Activated CD4-positive, alpha-beta memory T cell treated with anti-CD3 and anti-CD28 coated beads for 36 hours (primary cell): Measurements from ENCODE around the gene CLSTN2. TPM values are rescaled to one million over a fixed set of nuclear protein-coding genes. Genes with fewer than 3 reads are reported as not detected.

Experiments
- CTCF ChIA-PET: fragments of 350-600 bp; sonication (Branson Sonifier 250); formaldehyde crosslinking; loops from one replicate; lab custom pipeline; 2021; ENCODE audit warnings: antibody characterized with exemption, inconsistent platforms; lab: Charles Lee
- POLR2A ChIA-PET: fragments of 350-600 bp; sonication (Branson Sonifier 250); formaldehyde crosslinking; loops from one replicate; lab custom pipeline; 2021; ENCODE audit warnings: antibody characterized with exemption; lab: Charles Lee
- DNase-seq: peaks from one replicate; pipeline ENCODE4 v3.0.0-alpha.2; 2020
- H3K27ac Mint-ChIP-seq: one replicate; pipeline ENCODE4 v1.8.0; 2021; ENCODE audit warnings: mixed read lengths
- H3K27me3 Mint-ChIP-seq: one replicate; pipeline ENCODE4 v1.8.0; 2021; ENCODE audit warnings: mixed read lengths
- H3K36me3 Mint-ChIP-seq: one replicate; pipeline ENCODE4 v1.8.0; 2021; ENCODE audit warnings: mixed read lengths
- H3K4me1 Mint-ChIP-seq: one replicate; pipeline ENCODE4 v1.8.0; 2021; ENCODE audit warnings: low read depth, mixed read lengths
- H3K4me3 Mint-ChIP-seq: one replicate; pipeline ENCODE4 v1.8.0; 2021; ENCODE audit warnings: mild to moderate bottlenecking, mixed read lengths
- H3K9me3 Mint-ChIP-seq: one replicate; pipeline ENCODE4 v1.8.0; 2021; ENCODE audit warnings: mixed read lengths
- intact Hi-C: fragments of 100-400 bp; cut with micrococcal nuclease; formaldehyde crosslinking; loops from one replicate; pipeline ENCODE4 v1.15.1; 2023
- total RNA-seq, 2 experiments: library from RNA; stranded (reverse); gene quantifications; one replicate each; pipeline ENCODE4 v1.2.3, GENCODE V29; 2021

CLSTN2 gene
- total RNA-seq, 2 experiments from 2014 or later = not detected

- H3K27ac Mint-ChIP-seq = no peak overlapping the region
- H3K4me3 Mint-ChIP-seq = no peak overlapping the region
Measured at GRCh38 chr3:140129768-140130284, 194.8 kb downstream of the CLSTN2 start.

GRCh38 chr3:140131895-140132294, 196.9 kb downstream of the CLSTN2 start:
- H3K4me1 Mint-ChIP-seq = no peaks in the 10 kb centered on the region
- no peaks in the 10 kb centered on the region for H3K36me3 Mint-ChIP-seq
- H3K27ac Mint-ChIP-seq = no peak overlapping the region
- no peak for DNase-seq
- intact Hi-C loops = no loop called here
- CTCF ChIA-PET = no interaction called here
- H3K4me3 Mint-ChIP-seq = no peak overlapping the region
- no peaks in the 10 kb centered on the region for H3K9me3 Mint-ChIP-seq
- H3K27me3 Mint-ChIP-seq = no peaks in the 10 kb centered on the region
- POLR2A ChIA-PET = no interaction called here

More at GRCh38 chr3:140129768-140130284, 194.8 kb downstream of the CLSTN2 start:
- Mint-ChIP-seq H3K27me3 (no peaks in the 10 kb centered on the region), H3K9me3 (no peaks in the 10 kb centered on the region), H3K4me1 (no peaks in the 10 kb centered on the region), H3K36me3 (no peaks in the 10 kb centered on the region)
- intact Hi-C loops = no loop called here
- POLR2A ChIA-PET = no interaction called here
- DNase-seq = no peak
- CTCF ChIA-PET = interaction anchor here (1.1 kb wide), 1 partner anchor 702 kb away, joined by 4 read pairs; no protein-coding TSS in a partner anchor

DNA sequence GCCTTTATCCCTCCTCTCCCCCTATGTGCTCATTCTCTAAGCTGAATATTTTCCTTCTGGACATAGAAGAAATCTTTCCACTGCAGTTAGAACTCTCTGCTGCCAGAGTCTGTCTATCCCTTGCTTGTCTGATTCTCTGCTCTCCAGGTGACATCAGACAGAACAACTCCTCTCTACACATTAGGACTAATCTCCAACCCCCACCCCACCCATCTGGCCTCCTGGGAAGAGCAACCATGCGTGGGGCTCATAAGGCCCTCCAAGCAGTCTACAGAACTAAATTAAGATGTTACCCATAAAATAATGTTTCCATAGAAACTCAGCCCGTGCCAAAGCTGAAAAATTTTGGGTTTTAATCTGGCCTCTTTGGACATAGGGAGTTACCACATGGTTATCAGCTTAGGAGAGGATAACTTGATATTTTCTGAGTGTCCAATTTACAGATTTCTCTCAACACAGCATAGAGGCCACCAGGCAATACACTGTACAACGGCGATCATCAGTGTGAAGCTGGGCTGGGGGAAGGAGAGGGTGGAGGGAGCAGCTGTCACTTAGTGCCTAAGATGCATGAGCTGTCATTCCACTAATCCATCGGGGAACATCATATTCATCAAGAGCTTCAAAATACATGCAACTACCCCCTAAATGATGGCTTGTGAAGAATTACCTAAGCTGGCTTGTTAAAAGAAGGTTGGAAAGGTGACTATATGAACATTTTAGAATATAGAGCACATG, 199.4 kb downstream of the CLSTN2 start:
- Mint-ChIP-seq H3K27ac (no peak overlapping the region), H3K36me3 (no peaks in the 10 kb centered on the region), H3K4me1 (no peaks in the 10 kb centered on the region), H3K4me3 (no peak overlapping the region), H3K9me3 (no peaks in the 10 kb centered on the region), H3K27me3 (no peaks in the 10 kb centered on the region)
- POLR2A ChIA-PET = no interaction called here
- CTCF ChIA-PET = no interaction called here
- DNase-seq = no peak
- intact Hi-C loops = no loop called here

GRCh38 chr3:140135461-140135860, 200.5 kb downstream of the CLSTN2 start:
- Mint-ChIP-seq H3K4me1 (no peaks in the 10 kb centered on the region), H3K9me3 (no peaks in the 10 kb centered on the region), H3K27ac (no peak overlapping the region), H3K36me3 (no peaks in the 10 kb centered on the region), H3K27me3 (no peaks in the 10 kb centered on the region), H3K4me3 (no peak overlapping the region)
- ChIA-PET POLR2A (no interaction called here), CTCF (no interaction called here)
- no peak for DNase-seq
- intact Hi-C loops = no loop called here

DNA sequence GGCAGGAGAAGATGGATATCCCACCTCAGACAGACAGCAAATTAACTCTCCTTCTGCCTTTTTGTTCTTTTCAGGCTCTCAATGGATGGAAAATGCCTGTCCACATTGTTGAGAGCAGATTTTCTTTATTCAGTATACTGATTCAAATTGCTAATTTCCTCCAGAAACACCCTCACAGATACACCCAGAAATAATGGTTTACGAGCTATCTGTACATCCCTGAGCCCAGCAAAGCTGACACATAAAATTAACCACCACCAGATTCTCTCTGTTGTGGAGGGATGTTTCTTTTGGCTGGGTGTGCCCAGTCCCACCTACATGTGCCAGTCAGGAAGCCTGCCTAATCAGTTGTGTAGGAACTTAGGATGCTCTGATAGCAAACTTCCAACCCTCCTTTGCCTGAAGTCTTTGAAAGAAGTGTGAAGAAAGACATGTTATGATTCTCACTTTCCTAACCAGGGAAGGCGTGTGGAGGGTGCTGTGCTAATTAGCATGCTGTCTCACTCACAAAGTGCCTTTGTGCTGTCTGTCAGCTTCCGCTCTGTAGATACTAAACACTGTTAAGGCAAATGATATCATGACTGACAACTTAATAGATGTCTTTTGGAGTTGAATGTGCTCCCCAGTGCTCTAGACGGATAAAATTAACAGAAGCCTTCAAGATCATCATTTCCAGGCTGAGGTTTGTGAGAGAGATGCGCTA, 208.5 kb downstream of the CLSTN2 start:
- ChIA-PET POLR2A (no interaction called here), CTCF (no interaction called here)
- Mint-ChIP-seq H3K36me3 (no peaks in the 10 kb centered on the region), H3K4me3 (no peak overlapping the region), H3K9me3 (no peaks in the 10 kb centered on the region), H3K27ac (no peak overlapping the region), H3K4me1 (no peaks in the 10 kb centered on the region), H3K27me3 (no peaks in the 10 kb centered on the region)
- DNase-seq = no peak
- intact Hi-C loops = no loop called here

GRCh38 chr3:140145528-140145927, 210.5 kb downstream of the CLSTN2 start:
- Mint-ChIP-seq H3K4me1 (no peaks in the 10 kb centered on the region), H3K27me3 (no peaks in the 10 kb centered on the region), H3K27ac (no peak overlapping the region), H3K4me3 (no peak overlapping the region), H3K36me3 (no peaks in the 10 kb centered on the region), H3K9me3 (no peaks in the 10 kb centered on the region)
- intact Hi-C loops = no loop called here
- ChIA-PET CTCF (no interaction called here), POLR2A (no interaction called here)
- DNase-seq = no peak

DNA sequence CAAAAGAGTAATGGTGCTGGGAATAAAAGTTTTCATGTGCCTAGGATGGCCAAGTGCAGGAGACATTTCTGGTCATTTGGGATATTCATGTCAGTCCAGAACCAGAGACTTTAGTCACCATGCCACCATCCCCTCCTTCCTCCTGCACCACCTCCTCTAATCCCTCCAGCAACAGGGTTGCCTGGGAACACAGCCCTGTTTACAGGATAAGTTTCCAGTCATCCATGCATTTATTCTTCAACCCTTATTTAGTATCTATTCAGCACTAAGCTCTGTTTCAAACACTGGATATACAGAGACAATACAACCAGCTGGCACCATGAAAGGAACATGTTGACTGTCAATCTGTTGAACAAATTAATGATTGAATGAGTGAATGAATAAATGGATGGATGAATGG, 211.7 kb downstream of the CLSTN2 start:
- ChIA-PET CTCF (no interaction called here), POLR2A (no interaction called here)
- Mint-ChIP-seq H3K9me3 (no peaks in the 10 kb centered on the region), H3K4me1 (no peaks in the 10 kb centered on the region), H3K27ac (no peak overlapping the region), H3K36me3 (no peaks in the 10 kb centered on the region), H3K4me3 (no peak overlapping the region), H3K27me3 (no peaks in the 10 kb centered on the region)
- intact Hi-C loops = no loop called here
- DNase-seq = no peak

DNA sequence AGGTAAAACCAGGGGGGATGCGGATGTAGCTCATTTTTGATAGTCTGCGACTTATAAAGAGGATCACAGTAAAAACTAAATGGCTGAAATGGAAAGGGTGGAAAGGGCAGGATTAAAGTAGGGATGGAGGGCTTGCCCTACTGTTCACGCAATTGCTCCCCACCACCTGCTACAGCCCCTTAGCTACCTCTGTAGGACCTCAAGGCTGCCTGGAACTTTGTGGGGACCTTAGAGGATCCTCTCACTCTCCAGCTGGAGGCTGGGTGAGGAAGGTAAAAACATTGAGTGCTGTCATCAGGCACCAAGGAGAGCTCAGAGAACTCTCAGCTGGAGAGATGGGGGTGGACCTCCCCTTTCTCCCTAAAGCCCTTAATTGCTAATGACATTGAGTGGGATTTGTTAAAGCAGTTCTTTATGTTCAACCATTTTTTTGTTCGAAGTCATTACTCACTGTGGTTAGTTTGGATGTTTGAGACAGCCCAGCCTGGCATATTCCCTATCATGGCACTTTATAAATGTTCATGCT, 213.0 kb downstream of the CLSTN2 start:
- ChIA-PET CTCF (no interaction called here), POLR2A (no interaction called here)
- no peaks in the 10 kb centered on the region for H3K27me3 Mint-ChIP-seq
- no peak for DNase-seq
- H3K27ac Mint-ChIP-seq = no peak overlapping the region
- no peaks in the 10 kb centered on the region for H3K36me3 Mint-ChIP-seq
- intact Hi-C loops = no loop called here
- H3K9me3 Mint-ChIP-seq = no peaks in the 10 kb centered on the region
- H3K4me3 Mint-ChIP-seq = no peak overlapping the region
- no peaks in the 10 kb centered on the region for H3K4me1 Mint-ChIP-seq

GRCh38 chr3:140148824-140149390, 213.9 kb downstream of the CLSTN2 start:
- no peak for DNase-seq
- no peak overlapping the region for H3K27ac Mint-ChIP-seq
- H3K4me1 Mint-ChIP-seq = no peaks in the 10 kb centered on the region
- no peak overlapping the region for H3K4me3 Mint-ChIP-seq
- H3K9me3 Mint-ChIP-seq = no peaks in the 10 kb centered on the region
- H3K36me3 Mint-ChIP-seq = no peaks in the 10 kb centered on the region
- ChIA-PET POLR2A (no interaction called here), CTCF (no interaction called here)
- intact Hi-C loops = no loop called here
- no peaks in the 10 kb centered on the region for H3K27me3 Mint-ChIP-seq

GRCh38 chr3:140151321-140151720, 216.3 kb downstream of the CLSTN2 start:
- CTCF ChIA-PET = interaction anchor here (0.7 kb wide), 1 partner anchor 13 kb away, joined by 3 read pairs; no protein-coding TSS in a partner anchor
- no peak overlapping the region for H3K27ac Mint-ChIP-seq

GRCh38 chr3:140152851-140153639, 218.1 kb downstream of the CLSTN2 start:
- intact Hi-C loops = no loop called here
- Mint-ChIP-seq H3K4me1 (no peaks in the 10 kb centered on the region), H3K4me3 (no peak overlapping the region), H3K27ac (no peak overlapping the region), H3K9me3 (no peaks in the 10 kb centered on the region), H3K27me3 (no peaks in the 10 kb centered on the region), H3K36me3 (no peaks in the 10 kb centered on the region)
- ChIA-PET CTCF (no interaction called here), POLR2A (no interaction called here)
- no peak for DNase-seq

More at GRCh38 chr3:140151321-140151720, 216.3 kb downstream of the CLSTN2 start:
- Mint-ChIP-seq H3K4me1 (no peaks in the 10 kb centered on the region), H3K36me3 (no peaks in the 10 kb centered on the region), H3K4me3 (no peak overlapping the region), H3K9me3 (no peaks in the 10 kb centered on the region), H3K27me3 (no peaks in the 10 kb centered on the region)
- POLR2A ChIA-PET = no interaction called here
- intact Hi-C loops = no loop called here
- DNase-seq = no peak

DNA sequence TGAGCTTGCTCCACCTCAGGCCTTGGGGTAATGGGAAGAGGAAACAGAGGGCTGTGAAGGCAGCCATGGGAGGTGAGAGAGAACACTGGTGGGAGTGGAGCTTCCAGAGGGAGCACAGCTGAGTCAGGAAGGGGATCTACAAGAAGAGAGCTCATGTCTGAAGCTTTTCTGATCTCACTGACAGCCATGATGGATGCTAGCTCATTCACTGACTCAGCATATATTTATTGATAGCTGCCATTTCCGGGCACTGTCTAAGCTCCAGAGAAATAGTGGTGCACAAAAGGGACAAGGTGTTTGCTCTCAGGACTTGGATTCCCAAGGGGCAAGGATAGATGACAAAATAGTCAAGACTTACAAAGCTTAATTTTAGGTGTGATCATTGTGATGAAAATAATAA, 218.8 kb downstream of the CLSTN2 start:
- DNase-seq = no peak
- CTCF ChIA-PET = no interaction called here
- Mint-ChIP-seq H3K36me3 (no peaks in the 10 kb centered on the region), H3K4me1 (no peaks in the 10 kb centered on the region), H3K27ac (no peak overlapping the region), H3K4me3 (no peak overlapping the region), H3K27me3 (peaks cover 2% of the 10 kb centered on the region), H3K9me3 (no peaks in the 10 kb centered on the region)
- POLR2A ChIA-PET = no interaction called here
- intact Hi-C loops = no loop called here
